Measurements from ENCODE around the gene OR11G2.

- TF ChIP-seq CTCF (IDR thresholded peaks at IDR 0.05), result no peak
- TF ChIP-seq MAX (IDR thresholded peaks at IDR 0.05), result no peak
- no peak for TF ChIP-seq POLR2A (IDR thresholded peaks at IDR 0.05; ENCODE audit: low read length)
- no peak for TF ChIP-seq JUNB (IDR thresholded peaks at IDR 0.05)
- TF ChIP-seq BCL3 (IDR thresholded peaks at IDR 0.05), result no peak
These were observed 700 bp downstream of the OR11G2 start for GRCh38 chr14:20191396-20191795.

Data from A549 (cell line).